Activated CD8-positive, alpha-beta memory T cell treated with anti-CD3 and anti-CD28 coated beads, Interleukin-2, amount 10 ng/mL, durations not matched to agents 7 days and 5 days (primary cell): ENCODE data around the gene VAV1. TPM values are rescaled to one million over a fixed set of nuclear protein-coding genes. Genes with fewer than 3 reads are reported as not detected.
A peak's percentile ranks its signal among the peaks of the same experiment; 100 is the strongest.

Source experiments
- ATAC-seq: fragments of 150-1000 bp; cut with Tn5 transposase; one replicate; pipeline ENCODE4 v1.10.0; 2021; ENCODE audit warnings: moderate library complexity
- CTCF ChIA-PET: fragments of 350-600 bp; sonication (Branson Sonifier 250); formaldehyde crosslinking; loops from one replicate; lab custom pipeline; 2021; ENCODE audit warnings: antibody characterized with exemption; lab: Charles Lee
- DNase-seq: peaks from one replicate; pipeline ENCODE4 v3.0.0-alpha.2; 2020
- H3K27ac Mint-ChIP-seq: one replicate; pipeline ENCODE4 v1.8.0; 2021; ENCODE audit warnings: mild to moderate bottlenecking, mixed read lengths
- H3K27me3 Mint-ChIP-seq: one replicate; pipeline ENCODE4 v1.8.0; 2021; ENCODE audit warnings: mixed read lengths
- H3K36me3 Mint-ChIP-seq: one replicate; pipeline ENCODE4 v1.8.0; 2021; ENCODE audit warnings: mild to moderate bottlenecking, mixed read lengths
- H3K4me1 Mint-ChIP-seq: one replicate; pipeline ENCODE4 v1.8.0; 2021; ENCODE audit warnings: mixed read lengths
- H3K4me3 Mint-ChIP-seq: one replicate; pipeline ENCODE4 v1.8.0; 2021; ENCODE audit warnings: mild to moderate bottlenecking, moderate library complexity, mixed read lengths
- H3K9me3 Mint-ChIP-seq: one replicate; pipeline ENCODE4 v1.8.0; 2022; ENCODE audit warnings: low read depth, mixed read lengths
- total RNA-seq, 2 experiments: library from RNA; stranded (reverse); gene quantifications; one replicate each; pipeline ENCODE4 v1.2.3, GENCODE V29; 2021

VAV1 gene
- total RNA-seq, 2 experiments from 2014 or later: 98.5 to 114 TPM

GRCh38 chr19:6847828-6848200 is 75.3 kb downstream of the VAV1 start:
- peaks cover 2% of the 10 kb centered on the region for H3K4me1 Mint-ChIP-seq
- DNase-seq (no peak), ATAC-seq (no peak)
- no peaks in the 10 kb centered on the region for H3K9me3 Mint-ChIP-seq
- no peaks in the 10 kb centered on the region for H3K27me3 Mint-ChIP-seq
- no peak overlapping the region for H3K27ac Mint-ChIP-seq
- peaks cover 34% of the 10 kb centered on the region for H3K36me3 Mint-ChIP-seq
- no peak overlapping the region for H3K4me3 Mint-ChIP-seq
- CTCF ChIA-PET: interaction anchor here (0.8 kb wide), 1 partner anchor 13 kb away, joined by 3 read pairs; no protein-coding TSS in a partner anchor

- no peak overlapping the region for H3K27ac Mint-ChIP-seq
- H3K27me3 Mint-ChIP-seq: no peaks in the 10 kb centered on the region
- H3K4me3 Mint-ChIP-seq: no peak overlapping the region
- CTCF ChIA-PET: no interaction called here
- ATAC-seq (no peak), DNase-seq (no peak)
- H3K9me3 Mint-ChIP-seq: no peaks in the 10 kb centered on the region
- H3K4me1 Mint-ChIP-seq: peaks cover 2% of the 10 kb centered on the region
- peaks cover 35% of the 10 kb centered on the region for H3K36me3 Mint-ChIP-seq
Measured at GRCh38 chr19:6848986-6849385, 76.5 kb downstream of the VAV1 start.

GRCh38 chr19:6849876-6850275 is 77.4 kb downstream of the VAV1 start:
- no peak overlapping the region for H3K27ac Mint-ChIP-seq
- peaks cover 2% of the 10 kb centered on the region for H3K4me1 Mint-ChIP-seq
- no peak for DNase-seq
- no peak for ATAC-seq
- H3K4me3 Mint-ChIP-seq: no peak overlapping the region
- no peaks in the 10 kb centered on the region for H3K9me3 Mint-ChIP-seq
- H3K27me3 Mint-ChIP-seq: no peaks in the 10 kb centered on the region
- CTCF ChIA-PET: interaction anchor here (0.6 to 0.9 kb wide), 3 partner anchors 13 to 632 kb away, joined by 3 to 5 read pairs (median 3); no protein-coding TSS in a partner anchor
- peaks cover 36% of the 10 kb centered on the region for H3K36me3 Mint-ChIP-seq

GRCh38 chr19:6851359-6851758 is 78.9 kb downstream of the VAV1 start:
- peaks cover 47% of the 10 kb centered on the region for H3K36me3 Mint-ChIP-seq

GRCh38 chr19:6852001-6852400 is 79.5 kb downstream of the VAV1 start:
- H3K4me3 Mint-ChIP-seq: no peak overlapping the region
- H3K9me3 Mint-ChIP-seq: no peaks in the 10 kb centered on the region
- no peak overlapping the region for H3K27ac Mint-ChIP-seq
- no peak for ATAC-seq
- DNase-seq: no peak
- peaks cover 2% of the 10 kb centered on the region for H3K4me1 Mint-ChIP-seq
- H3K27me3 Mint-ChIP-seq: no peaks in the 10 kb centered on the region
- H3K36me3 Mint-ChIP-seq: peaks cover 51% of the 10 kb centered on the region
- CTCF ChIA-PET: interaction anchor here (0.9 to 2.8 kb wide), 4 partner anchors 12 to 335 kb away, joined by 3 to 10 read pairs (median 4); no protein-coding TSS in a partner anchor

More at GRCh38 chr19:6851359-6851758, 78.9 kb downstream of the VAV1 start:
- ATAC-seq (no peak), DNase-seq (no peak)
- Mint-ChIP-seq H3K27ac (no peak overlapping the region), H3K4me1 (peaks cover 2% of the 10 kb centered on the region), H3K4me3 (no peak overlapping the region), H3K27me3 (no peaks in the 10 kb centered on the region), H3K9me3 (no peaks in the 10 kb centered on the region)
- CTCF ChIA-PET: interaction anchor here (0.9 to 1.6 kb wide), 4 partner anchors 56 to 335 kb away, joined by 3 to 4 read pairs (median 3); no protein-coding TSS in a partner anchor

GRCh38 chr19:6853868-6854267 is 81.4 kb downstream of the VAV1 start:
- no peaks in the 10 kb centered on the region for H3K27me3 Mint-ChIP-seq
- no peak for ATAC-seq
- H3K4me1 Mint-ChIP-seq: peaks cover 2% of the 10 kb centered on the region
- CTCF ChIA-PET: interaction anchor here (0.6 to 2.8 kb wide), 2 partner anchors 10 to 1136 kb away, joined by 3 to 10 read pairs; no protein-coding TSS in a partner anchor
- H3K27ac Mint-ChIP-seq: no peak overlapping the region
- peaks cover 53% of the 10 kb centered on the region for H3K36me3 Mint-ChIP-seq
- H3K4me3 Mint-ChIP-seq: no peak overlapping the region
- no peak for DNase-seq
- no peaks in the 10 kb centered on the region for H3K9me3 Mint-ChIP-seq

- no peaks in the 10 kb centered on the region for H3K9me3 Mint-ChIP-seq
- peak overlapping the region; percentile 42 for H3K27ac Mint-ChIP-seq
- DNase-seq (no peak), ATAC-seq (no peak)
- peaks cover 47% of the 10 kb centered on the region for H3K36me3 Mint-ChIP-seq
- peaks cover under 1% of the 10 kb centered on the region for H3K4me1 Mint-ChIP-seq
- CTCF ChIA-PET: interaction anchor here (2.8 kb wide), 1 partner anchor 9 kb away, joined by 10 read pairs; no protein-coding TSS in a partner anchor
- H3K4me3 Mint-ChIP-seq: no peak overlapping the region
- no peaks in the 10 kb centered on the region for H3K27me3 Mint-ChIP-seq
Measured at GRCh38 chr19:6854758-6855157, 82.2 kb downstream of the VAV1 start.

GRCh38 chr19:6856749-6857372 is 84.4 kb downstream of the VAV1 start:
- H3K27ac Mint-ChIP-seq: no peak overlapping the region

GRCh38 chr19:6861683-6862286 is 89.3 kb downstream of the VAV1 start:
- no peaks in the 10 kb centered on the region for H3K9me3 Mint-ChIP-seq
- H3K36me3 Mint-ChIP-seq: peaks cover 6% of the 10 kb centered on the region
- DNase-seq: no peak
- no peak overlapping the region for H3K4me3 Mint-ChIP-seq
- H3K4me1 Mint-ChIP-seq: peaks cover 12% of the 10 kb centered on the region
- no peaks in the 10 kb centered on the region for H3K27me3 Mint-ChIP-seq
- peak overlapping the region; percentile 22 for H3K27ac Mint-ChIP-seq
- no peak for ATAC-seq
- CTCF ChIA-PET: interaction anchor here (0.6 to 8.3 kb wide), 14 partner anchors 12 to 344 kb away, joined by 3 to 127 read pairs (median 4); partner anchors contain the start of genes GPR108, TNFSF14 and TRIP10

More at GRCh38 chr19:6856749-6857372, 84.4 kb downstream of the VAV1 start:
- Mint-ChIP-seq H3K4me3 (no peak overlapping the region), H3K36me3 (peaks cover 34% of the 10 kb centered on the region), H3K9me3 (no peaks in the 10 kb centered on the region), H3K27me3 (no peaks in the 10 kb centered on the region), H3K4me1 (peaks cover 2% of the 10 kb centered on the region)
- CTCF ChIA-PET: no interaction called here
- ATAC-seq: no peak
- no peak for DNase-seq

- DNase-seq: peak; percentile 94
- Mint-ChIP-seq H3K4me1 (peaks cover 12% of the 10 kb centered on the region), H3K27me3 (no peaks in the 10 kb centered on the region), H3K27ac (peak overlapping the region; percentile 82), H3K4me3 (peak overlapping the region; percentile 72), H3K9me3 (no peaks in the 10 kb centered on the region), H3K36me3 (no peaks in the 10 kb centered on the region)
- CTCF ChIA-PET: interaction anchor here (0.6 to 8.3 kb wide), 42 partner anchors 9 to 640 kb away, joined by 3 to 127 read pairs (median 5); partner anchors contain the start of genes DENND1C, GPR108, TNFSF14 and TRIP10
- ATAC-seq: peak; percentile 88
Measured at GRCh38 chr19:6862673-6863078, 90.2 kb downstream of the VAV1 start.

- Mint-ChIP-seq H3K4me1 (peaks cover 12% of the 10 kb centered on the region), H3K27ac (no peak overlapping the region), H3K4me3 (no peak overlapping the region)
Measured at GRCh38 chr19:6864325-6864940, 91.9 kb downstream of the VAV1 start.

GRCh38 chr19:6865849-6866248 is 93.3 kb downstream of the VAV1 start:
- no peaks in the 10 kb centered on the region for H3K27me3 Mint-ChIP-seq
- H3K36me3 Mint-ChIP-seq: no peaks in the 10 kb centered on the region
- H3K4me3 Mint-ChIP-seq: no peak overlapping the region
- ATAC-seq (no peak), DNase-seq (no peak)
- H3K27ac Mint-ChIP-seq: no peak overlapping the region
- peaks cover 12% of the 10 kb centered on the region for H3K4me1 Mint-ChIP-seq
- CTCF ChIA-PET: interaction anchor here (1.8 to 8.3 kb wide), 2 partner anchors 11 to 128 kb away, joined by 5 to 127 read pairs; partner anchors contain the start of genes GPR108 and TRIP10
- H3K9me3 Mint-ChIP-seq: no peaks in the 10 kb centered on the region

More at GRCh38 chr19:6864325-6864940, 91.9 kb downstream of the VAV1 start:
- Mint-ChIP-seq H3K9me3 (no peaks in the 10 kb centered on the region), H3K27me3 (no peaks in the 10 kb centered on the region), H3K36me3 (no peaks in the 10 kb centered on the region)
- DNase-seq: no peak
- CTCF ChIA-PET: interaction anchor here (1.0 to 8.3 kb wide), 33 partner anchors 11 to 646 kb away, joined by 3 to 127 read pairs (median 6); partner anchors contain the start of genes DENND1C, GPR108, TRIP10 and VAV1
- ATAC-seq: no peak

GRCh38 chr19:6866741-6867151 is 94.2 kb downstream of the VAV1 start:
- no peak for DNase-seq
- Mint-ChIP-seq H3K27me3 (no peaks in the 10 kb centered on the region), H3K4me3 (no peak overlapping the region), H3K36me3 (no peaks in the 10 kb centered on the region), H3K27ac (no peak overlapping the region), H3K9me3 (no peaks in the 10 kb centered on the region), H3K4me1 (peaks cover 11% of the 10 kb centered on the region)
- ATAC-seq: no peak
- CTCF ChIA-PET: interaction anchor here (1.8 to 8.3 kb wide), 3 partner anchors 10 to 350 kb away, joined by 5 to 127 read pairs (median 10); partner anchors contain the start of genes GPR108 and TRIP10
